NCI-H128 (cell line): ENCODE measurements around the gene FOXE3.

Experiments
- DNase-seq: peaks from one replicate; lab custom pipeline; 2025; ENCODE audit not compliant: unreplicated experiment; lab: John Stamatoyannopoulos, UW

FOXE3 gene

GRCh38 chr1:47415728-47416318, at the start of gene FOXE3:
Gene FOXE3, plus strand, starts transcription at chr1:47416285. Its CDS starts 31 bp downstream, at chr1:47416316.
- no peak for DNase-seq

- no peak for DNase-seq
These were observed 48.4 kb upstream of the FOXE3 start for GRCh38 chr1:47367651-47368050.

- no peak for DNase-seq
These were observed 45.0 kb upstream of the FOXE3 start for GRCh38 chr1:47371016-47371517.

- no peak for DNase-seq
These were observed 41.6 kb upstream of the FOXE3 start for GRCh38 chr1:47374501-47374900.

GRCh38 chr1:47378147-47378546, 37.9 kb upstream of the FOXE3 start:
- no peak for DNase-seq

GRCh38 chr1:47380699-47381098, 35.4 kb upstream of the FOXE3 start:
- no peak for DNase-seq

- DNase-seq: no peak
These were observed 33.6 kb upstream of the FOXE3 start for GRCh38 chr1:47382399-47382983.

- DNase-seq: no peak
These were observed 32.0 kb upstream of the FOXE3 start for GRCh38 chr1:47384083-47384482.

- DNase-seq: no peak
These were observed 31.1 kb upstream of the FOXE3 start for GRCh38 chr1:47385020-47385419.

- DNase-seq: no peak
These were observed 29.8 kb upstream of the FOXE3 start for GRCh38 chr1:47386268-47386667.

- no peak for DNase-seq
These were observed 27.8 kb upstream of the FOXE3 start for GRCh38 chr1:47388030-47388890.

GRCh38 chr1:47388891-47389238, 27.2 kb upstream of the FOXE3 start:
- peak; percentile 19 for DNase-seq

GRCh38 chr1:47389731-47390130, 26.4 kb upstream of the FOXE3 start:
- DNase-seq: no peak

GRCh38 chr1:47390843-47391242, 25.2 kb upstream of the FOXE3 start:
- no peak for DNase-seq

GRCh38 chr1:47393141-47393540, 22.9 kb upstream of the FOXE3 start:
- DNase-seq: no peak

- DNase-seq: no peak
These were observed 20.7 kb upstream of the FOXE3 start for GRCh38 chr1:47395433-47395832.

GRCh38 chr1:47396671-47397196, 19.4 kb upstream of the FOXE3 start:
- no peak for DNase-seq

- DNase-seq: no peak
These were observed 16.8 kb upstream of the FOXE3 start for GRCh38 chr1:47399138-47399845.

GRCh38 chr1:47399846-47400155, 16.3 kb upstream of the FOXE3 start:
- no peak for DNase-seq

GRCh38 chr1:47401761-47402160, 14.3 kb upstream of the FOXE3 start:
- DNase-seq: no peak

GRCh38 chr1:47402591-47402990, 13.5 kb upstream of the FOXE3 start:
- DNase-seq: no peak
